Forelimb muscle (tissue), 1 donor: ENCODE data around the gene IQCK. TPM values are rescaled to one million over a fixed set of nuclear protein-coding genes. Genes with fewer than 3 reads are reported as not detected.

Experiments
- DNase-seq: peaks from one replicate; pipeline ENCODE4 v3.0.0-alpha.2; 2013; ENCODE audit warnings: low read depth
- polyA plus RNA-seq: library from polyadenylated mRNA; unstranded; fragments of 120-200 nt; gene quantifications from one replicate; pipeline ENCODE4 v1.2.1, GENCODE V29; 2013; ENCODE audit not compliant: insufficient read length

IQCK gene
- polyA plus RNA-seq, 1 donor = 14.2 TPM

DNA sequence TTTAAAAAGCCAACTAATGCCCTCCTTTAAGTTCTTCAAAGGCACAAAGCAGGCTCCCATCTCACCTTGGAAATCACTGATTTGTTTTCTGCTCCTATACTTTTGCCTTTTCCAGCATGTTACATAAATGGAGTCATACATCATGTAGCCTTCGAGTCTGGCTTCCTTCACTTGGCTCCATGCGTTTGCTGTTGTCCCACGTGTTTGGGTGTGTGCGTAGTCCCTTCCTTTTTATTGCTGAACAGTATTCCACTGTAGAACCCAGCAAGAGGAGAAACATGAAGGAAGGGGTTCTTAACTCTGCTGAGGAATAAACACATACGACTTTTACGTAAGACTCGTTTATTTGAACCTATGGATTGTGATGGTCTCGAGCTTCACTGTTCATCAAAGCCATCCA is 84.5 kb downstream of the IQCK start:
- no peak for DNase-seq

GRCh38 chr16:19804538-19805323 is 86.7 kb downstream of the IQCK start:
- DNase-seq = no peak

- DNase-seq = no peak
Observed at GRCh38 chr16:19805459-19806162, 87.5 kb downstream of the IQCK start.

GRCh38 chr16:19808061-19808641 is 90.1 kb downstream of the IQCK start:
- no peak for DNase-seq

GRCh38 chr16:19809121-19809635 is 91.1 kb downstream of the IQCK start:
- no peak for DNase-seq

DNA sequence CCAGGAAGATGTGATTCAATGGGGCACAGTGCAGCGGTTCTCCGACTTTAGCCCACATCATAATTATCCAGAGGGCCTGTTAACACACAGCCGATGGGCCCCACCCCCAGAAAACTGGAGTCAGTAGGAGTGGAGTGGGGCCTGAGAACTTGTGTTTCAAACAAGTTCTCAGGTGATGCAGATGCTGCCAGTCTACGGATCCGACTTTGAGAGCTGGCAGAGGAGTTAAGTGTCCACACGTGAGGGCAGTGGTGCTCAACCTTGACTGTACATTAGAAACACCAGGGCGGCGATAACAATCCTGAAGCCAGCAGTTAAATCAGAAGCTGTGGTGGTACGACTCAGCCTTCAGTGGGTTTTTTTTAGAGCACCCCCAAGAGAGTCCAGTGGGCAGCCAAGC is 91.6 kb downstream of the IQCK start:
- DNase-seq = no peak

- no peak for DNase-seq
Observed at GRCh38 chr16:19810817-19811731, 93.0 kb downstream of the IQCK start.

- no peak for DNase-seq
Observed at GRCh38 chr16:19812986-19813385, 94.9 kb downstream of the IQCK start.

DNA sequence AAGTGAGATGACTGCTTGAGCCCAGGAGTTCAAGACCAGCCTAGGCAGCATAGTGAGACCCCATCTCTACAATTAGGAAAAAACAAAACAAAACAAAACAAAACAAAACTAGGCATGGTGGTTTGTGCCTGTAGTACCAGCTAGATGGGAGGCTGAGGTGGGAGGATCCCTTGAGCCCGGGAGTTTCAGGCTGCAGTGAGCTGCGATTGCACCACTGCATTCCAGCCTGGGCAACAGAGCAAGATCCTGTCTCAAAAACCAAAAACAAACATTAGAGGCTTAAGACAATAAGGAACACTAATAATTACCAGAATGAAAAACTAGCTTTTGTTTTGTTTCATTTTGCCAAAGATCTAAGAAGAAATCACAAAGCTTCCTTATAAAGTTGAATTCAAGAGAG is 97.3 kb downstream of the IQCK start:
- DNase-seq = no peak

DNA sequence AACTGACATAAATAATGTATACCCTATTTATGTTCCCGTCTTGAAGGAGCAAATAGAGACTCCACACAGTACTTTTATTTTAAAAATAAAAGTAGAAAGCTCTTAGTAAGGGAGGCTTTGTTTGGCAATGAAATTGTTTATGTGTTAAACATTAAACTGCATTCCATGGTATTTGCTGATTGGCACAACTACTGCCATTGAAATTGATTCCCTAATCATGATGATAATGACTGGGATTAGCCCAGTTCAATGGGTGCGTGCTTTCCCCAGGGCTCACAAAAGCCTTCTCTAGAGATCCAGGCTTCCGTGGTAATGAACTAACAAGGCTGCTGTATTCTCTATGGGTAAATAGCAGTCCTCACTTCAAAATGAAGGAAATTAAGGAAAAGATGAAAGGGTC is 99.1 kb downstream of the IQCK start:
- DNase-seq = no peak

- DNase-seq = no peak
Observed at GRCh38 chr16:19817875-19818274, 99.8 kb downstream of the IQCK start.

GRCh38 chr16:19822533-19822932 is 104.5 kb downstream of the IQCK start:
- no peak for DNase-seq

GRCh38 chr16:19823322-19823721 is 105.3 kb downstream of the IQCK start:
- no peak for DNase-seq

GRCh38 chr16:19824216-19824615 is 106.1 kb downstream of the IQCK start:
- DNase-seq = no peak

GRCh38 chr16:19829844-19830692 is 112.0 kb downstream of the IQCK start:
- no peak for DNase-seq

- DNase-seq = no peak
Observed at GRCh38 chr16:19830902-19831560, 113.0 kb downstream of the IQCK start.

DNA sequence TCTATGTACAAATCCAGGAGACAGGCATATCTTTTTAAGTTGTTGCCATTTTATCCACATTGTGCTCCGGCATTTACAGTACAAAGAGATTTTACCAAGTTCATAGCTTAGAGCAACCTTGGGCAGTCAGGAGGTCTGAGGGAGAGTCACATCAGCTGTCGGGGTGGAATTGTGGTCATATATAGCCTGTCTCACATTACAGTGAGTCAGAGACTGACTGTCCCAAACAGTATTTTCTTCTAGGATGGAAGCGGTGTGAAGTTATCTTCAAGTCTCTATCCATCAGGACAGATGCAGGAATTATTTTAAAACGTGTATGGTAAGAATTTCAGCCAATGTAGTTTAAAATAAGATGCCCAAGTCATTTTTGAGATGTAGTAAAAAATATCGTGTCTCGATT is 113.6 kb downstream of the IQCK start:
- DNase-seq = no peak

- no peak for DNase-seq
Observed at GRCh38 chr16:19833176-19833575, 115.1 kb downstream of the IQCK start.

GRCh38 chr16:19833581-19833980 is 115.5 kb downstream of the IQCK start:
- no peak for DNase-seq

- DNase-seq = no peak
Observed at GRCh38 chr16:19835196-19835595, 117.1 kb downstream of the IQCK start.
